Dermis microvascular lymphatic vessel endothelial cell (primary cell): ENCODE measurements around the gene CSNK1G1. TPM values are rescaled to one million over a fixed set of nuclear protein-coding genes. Genes with fewer than 3 reads are reported as not detected.
"Not testable (repeated sequence)": the region's sequence is repeated elsewhere in the genome, so short reads cannot be mapped to it uniquely, and the experiment has no call there.

Experiments used
- DNase-seq, 2 donors: peaks; one replicate each; pipeline versions ENCODE4 v3.0.0 to v3.0.0-alpha.2; 2010; ENCODE audit warnings: low read depth in 2 of 2
- total RNA-seq: library from RNA; depleted of rRNA; stranded (reverse); fragments of >200 nt; gene quantifications from 2 replicates; pipeline ENCODE4 v1.2.1, GENCODE V29; 2014

Gene CSNK1G1
- total RNA-seq, 1 donor from 2014 or later: 17.1 TPM

DNA sequence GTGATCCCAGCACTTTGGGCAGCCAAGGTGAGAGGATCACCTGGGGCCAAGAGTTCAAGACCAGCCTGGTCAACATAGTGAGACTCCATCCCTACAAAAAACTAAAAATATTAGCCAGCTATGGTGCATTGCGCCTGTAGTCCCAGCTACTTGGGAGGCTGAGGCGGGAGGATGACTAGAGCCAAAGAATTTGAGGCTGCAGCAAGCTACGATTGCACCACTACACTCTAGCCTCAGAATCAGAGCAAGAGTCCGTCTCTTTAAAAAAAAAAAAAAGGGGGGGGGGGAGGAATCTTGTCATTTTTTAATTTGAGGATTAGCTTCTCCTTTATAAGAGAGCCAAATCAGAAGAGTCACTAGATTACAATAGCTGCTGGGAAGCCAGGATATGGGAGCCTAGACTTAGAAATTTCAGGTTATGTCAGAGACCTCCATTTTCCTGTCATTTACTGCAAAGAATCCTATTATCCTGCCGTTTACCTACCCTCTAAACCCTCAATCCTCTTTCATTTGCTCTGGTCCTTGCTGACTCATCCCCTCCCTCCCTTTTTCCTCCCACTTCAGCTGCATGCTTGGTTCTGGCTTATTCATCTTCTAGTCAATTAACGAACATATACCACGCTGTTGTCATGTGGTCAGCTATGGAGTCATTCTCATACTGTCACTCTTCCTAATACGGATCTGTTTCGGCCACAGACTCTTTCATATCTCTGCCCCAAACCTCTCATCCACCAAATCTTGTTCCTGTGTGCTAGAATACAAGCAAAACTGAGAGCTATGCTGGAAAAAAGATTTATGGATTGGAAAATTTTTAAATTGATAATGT, 109.4 kb downstream of the CSNK1G1 start:
- DNase-seq: peak; percentile 9 to 80

- DNase-seq: no peak
Observed at GRCh38 chr15:64245405-64245804, 110.6 kb downstream of the CSNK1G1 start.

DNA sequence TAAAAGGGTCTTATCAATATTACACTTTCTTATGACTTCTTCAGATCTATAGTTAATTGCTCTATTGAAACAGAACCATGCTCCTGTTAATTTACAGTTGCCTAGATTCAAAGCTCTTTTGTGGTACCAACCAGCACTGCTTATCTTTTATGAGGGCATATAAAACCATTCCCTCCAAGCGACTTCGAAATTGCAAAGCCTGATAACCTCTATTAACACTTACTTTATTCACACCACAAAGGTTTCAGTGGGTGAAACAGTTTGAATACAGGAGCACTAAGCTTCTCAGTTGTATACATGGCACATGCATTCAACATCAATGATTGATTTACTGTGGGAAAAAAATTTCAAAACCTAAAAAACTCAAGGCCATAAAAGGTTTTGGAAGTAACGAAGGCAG, 118.3 kb downstream of the CSNK1G1 start:
- DNase-seq: no peak

DNA sequence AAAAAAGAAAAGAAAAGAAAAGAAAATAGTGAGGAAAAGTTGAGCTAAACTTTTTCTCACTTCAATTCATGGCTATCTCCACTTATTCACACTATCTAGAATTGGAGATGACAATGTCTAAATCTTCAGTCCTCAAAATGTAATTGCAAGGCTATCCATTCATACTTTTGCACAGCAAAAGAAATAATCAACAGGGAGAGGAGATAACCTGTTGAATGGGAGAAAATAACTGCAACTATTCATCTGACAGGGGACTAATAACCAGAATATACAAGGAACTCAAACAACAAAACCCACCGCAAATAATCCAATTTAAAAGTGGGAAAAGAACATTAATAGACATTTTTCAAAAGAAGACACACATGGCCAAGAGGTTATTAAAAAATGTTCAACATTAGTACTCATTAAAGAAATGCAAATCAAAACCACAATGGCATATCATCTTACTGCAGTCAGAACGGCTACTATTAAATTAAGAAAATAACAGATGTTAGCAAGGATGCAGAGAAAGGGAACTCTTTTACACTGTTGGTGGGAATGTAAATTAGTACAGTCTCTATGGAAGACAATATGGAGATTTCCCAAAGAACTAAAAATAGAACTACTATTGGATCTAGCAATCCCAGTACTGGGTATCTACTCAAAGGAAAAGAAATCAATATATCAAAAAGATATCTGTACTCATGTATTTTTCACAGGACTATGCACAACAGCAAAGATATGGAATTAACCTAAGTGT, 119.6 kb downstream of the CSNK1G1 start:
- no peak for DNase-seq

GRCh38 chr15:64235552-64235951, 120.4 kb downstream of the CSNK1G1 start:
- no peak for DNase-seq

GRCh38 chr15:64233299-64233698, 122.7 kb downstream of the CSNK1G1 start:
- DNase-seq: no peak

DNA sequence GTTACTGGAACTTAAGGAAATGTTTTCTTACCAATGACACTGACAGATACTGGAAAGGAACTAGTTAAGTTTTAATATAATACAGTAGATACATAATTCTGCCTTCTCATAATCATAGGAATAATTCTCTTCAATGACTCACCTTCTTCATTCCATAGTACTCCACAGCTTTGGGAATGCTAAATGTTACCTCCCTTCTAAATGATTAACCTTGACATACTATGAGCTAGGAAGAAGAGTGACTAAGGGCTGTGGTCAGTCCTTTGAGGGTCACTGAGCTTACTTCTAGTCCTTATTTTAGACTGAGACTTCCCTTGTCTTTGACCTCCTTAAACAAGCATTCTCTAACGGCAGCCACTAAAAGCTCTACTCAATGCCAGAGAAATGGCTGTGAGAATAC, 123.6 kb downstream of the CSNK1G1 start:
- peak in 1 of 2 donors; percentile 4 for DNase-seq

- no peak for DNase-seq
Observed at GRCh38 chr15:64229129-64229724, 126.7 kb downstream of the CSNK1G1 start.

GRCh38 chr15:64225804-64226203, 130.2 kb downstream of the CSNK1G1 start:
- no peak for DNase-seq

- DNase-seq: peak; percentile 48 to 72
Observed at GRCh38 chr15:64224511-64224910, 131.5 kb downstream of the CSNK1G1 start.

DNA sequence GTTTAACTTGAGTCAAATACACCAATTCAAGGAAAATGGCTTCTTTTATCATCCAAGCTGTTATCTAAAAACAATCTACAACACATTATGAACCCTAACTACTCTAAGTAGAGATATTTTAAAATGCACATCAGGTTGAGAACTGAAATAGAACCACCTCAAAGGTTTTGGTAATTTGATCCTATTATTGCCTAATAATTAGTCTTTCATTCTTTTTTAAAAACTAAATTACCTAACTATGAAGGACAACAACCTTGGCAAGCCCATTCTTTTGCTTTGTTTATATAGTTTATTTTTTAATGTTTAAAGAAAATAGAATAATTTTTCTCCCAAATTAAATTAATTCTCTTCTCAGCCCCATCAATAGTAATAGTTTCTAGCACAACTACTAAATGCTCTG, 132.1 kb downstream of the CSNK1G1 start:
- DNase-seq: no peak

- no peak for DNase-seq
Observed at GRCh38 chr15:64222573-64223366, 133.2 kb downstream of the CSNK1G1 start.

DNA sequence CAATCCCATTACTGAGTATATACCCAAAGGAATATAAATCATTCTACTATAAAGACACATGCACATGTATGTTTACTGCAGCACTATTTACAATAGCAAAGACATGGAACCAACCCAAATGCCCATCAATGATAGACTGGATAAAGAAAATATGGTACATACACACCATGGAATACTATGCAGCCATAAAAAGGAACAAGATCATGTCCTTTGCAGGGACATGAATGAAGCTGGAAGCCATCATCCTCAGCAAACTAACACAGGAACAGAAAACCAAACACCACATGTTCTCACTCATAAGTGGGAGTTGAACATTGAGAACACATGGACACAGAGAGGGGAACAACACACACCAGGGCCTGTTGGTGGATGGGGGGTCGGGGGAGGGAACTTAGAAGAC, 134.1 kb downstream of the CSNK1G1 start:
- DNase-seq: not testable (repeated sequence)

GRCh38 chr15:64217429-64217750, 138.6 kb downstream of the CSNK1G1 start:
- DNase-seq: not testable (repeated sequence)

DNA sequence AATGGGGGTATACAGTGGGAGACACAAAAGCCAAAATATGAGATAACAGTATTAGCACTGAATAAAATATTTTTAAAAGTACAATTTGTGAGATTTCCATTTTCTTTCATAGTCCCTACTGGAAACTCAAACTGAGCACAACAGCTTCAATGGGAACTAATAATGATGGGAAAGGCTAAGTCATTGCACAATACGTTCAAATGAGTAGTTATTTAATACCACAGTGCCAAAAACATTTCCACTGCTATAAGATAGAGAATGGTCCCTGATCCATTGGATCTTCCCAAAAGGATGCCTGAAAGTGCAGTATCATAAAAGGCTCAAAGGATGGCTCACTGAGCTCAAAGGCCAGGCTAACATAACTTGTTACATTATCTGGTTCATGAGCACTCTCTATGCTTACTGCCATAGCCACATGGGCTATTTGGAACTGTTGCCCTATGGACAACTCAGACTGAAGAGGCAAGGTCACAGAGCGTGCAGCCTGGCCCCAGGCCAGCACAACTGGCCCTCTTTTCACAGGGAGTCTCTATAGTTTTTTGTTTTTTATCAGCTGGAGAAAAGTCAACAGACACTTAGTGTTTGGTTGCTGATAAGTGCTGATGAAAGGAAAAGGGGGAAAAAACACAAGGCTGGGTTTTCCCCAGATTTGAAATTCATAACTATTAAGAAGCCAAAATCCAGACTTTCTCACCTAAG, 139.1 kb downstream of the CSNK1G1 start:
- peak; percentile 16 to 71 for DNase-seq

DNA sequence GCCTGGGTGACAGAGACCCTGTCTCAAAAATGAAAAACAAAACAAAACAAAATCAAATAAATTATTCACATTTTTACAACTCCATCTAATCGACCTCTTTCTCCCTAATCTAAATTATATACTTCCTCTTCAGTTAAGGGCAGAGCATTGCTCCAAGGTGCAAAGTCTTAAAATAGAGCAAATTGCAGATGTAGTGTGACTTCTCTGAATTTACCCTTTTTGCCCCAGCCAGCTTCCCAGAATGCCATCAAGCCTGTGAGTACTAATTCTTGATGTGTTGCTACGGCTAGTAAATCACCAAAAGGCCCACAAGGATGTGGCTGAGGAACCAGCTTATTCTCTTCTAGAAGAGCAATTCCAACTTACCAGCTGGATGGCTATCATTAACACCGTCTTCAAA, 139.8 kb downstream of the CSNK1G1 start:
- no peak for DNase-seq

- no peak for DNase-seq
Observed at GRCh38 chr15:64213646-64214045, 142.3 kb downstream of the CSNK1G1 start.

DNA sequence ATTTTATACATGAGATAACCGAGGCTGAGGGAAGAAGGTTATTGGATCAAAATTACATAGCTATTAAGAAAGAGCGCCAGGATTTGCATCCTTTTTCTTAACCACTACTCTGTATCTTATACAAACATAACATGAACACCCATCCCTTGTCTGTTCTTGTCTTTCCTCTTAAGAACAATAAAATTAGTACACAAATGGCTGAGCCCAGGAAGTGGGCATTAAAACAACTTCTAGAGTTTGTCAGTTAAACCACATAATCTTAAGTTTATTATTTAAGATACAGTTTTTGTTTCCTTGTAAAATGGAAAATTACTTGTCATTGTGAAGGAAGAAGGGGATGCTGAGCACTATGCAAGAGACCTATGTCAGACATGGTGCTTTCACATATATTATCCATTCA, 144.3 kb downstream of the CSNK1G1 start:
- DNase-seq: no peak

DNA sequence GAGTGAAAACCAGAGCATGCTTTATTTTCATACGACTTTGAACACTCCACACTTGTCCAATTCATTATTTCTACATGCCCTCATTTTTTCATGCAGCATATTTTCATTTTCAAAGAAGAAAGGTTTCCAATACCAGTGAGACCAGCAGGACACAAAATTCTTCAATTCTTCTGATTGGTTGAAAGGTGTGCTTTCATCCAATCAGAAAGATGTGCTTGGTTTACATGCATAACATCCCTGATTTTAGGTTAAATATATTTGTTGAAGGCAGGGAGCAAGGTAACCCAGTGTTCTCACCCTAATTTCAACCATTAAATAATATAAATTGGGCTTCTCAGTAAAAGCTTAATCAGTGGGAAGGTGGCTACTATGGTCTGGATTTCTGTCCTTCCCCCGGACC, 145.6 kb downstream of the CSNK1G1 start:
- no peak for DNase-seq

- DNase-seq: peak; percentile 37 to 68
Observed at GRCh38 chr15:64209680-64210334, 146.2 kb downstream of the CSNK1G1 start.

GRCh38 chr15:64205202-64205601, 150.8 kb downstream of the CSNK1G1 start:
- no peak for DNase-seq
